Fibroblast of lung (primary cell): ENCODE measurements around the gene PTGFRN. TPM values are rescaled to one million over a fixed set of nuclear protein-coding genes. Genes with fewer than 3 reads are reported as not detected.
A peak's percentile ranks its signal among the peaks of the same experiment; 100 is the strongest.

Experiments used
- DNase-seq, 2 donors: peaks; one replicate each; pipeline versions ENCODE4 v3.0.0 to v3.0.0-alpha.2; 2010; ENCODE audit warnings: low read depth in 2 of 2
- H2AFZ ChIP-seq: 2 replicates; pipeline ENCODE4 v1.5.1; 2012; ENCODE audit warnings: low read length, control low read depth, inconsistent platforms
- H3K27ac ChIP-seq: 2 replicates; pipeline ENCODE4 v1.5.1; 2011; ENCODE audit warnings: low read length, control low read depth; ENCODE audit not compliant: insufficient read depth
- H3K27me3 ChIP-seq: 2 replicates; pipeline ENCODE4 v1.5.1; 2011; ENCODE audit warnings: mild to moderate bottlenecking, low read length; ENCODE audit not compliant: control insufficient read depth, insufficient read depth
- H3K36me3 ChIP-seq: 2 replicates; pipeline ENCODE4 v1.5.1; 2011; ENCODE audit warnings: low read length; ENCODE audit not compliant: control insufficient read depth, insufficient read depth
- H3K4me1 ChIP-seq: 2 replicates; pipeline ENCODE4 v1.5.1; 2011; ENCODE audit warnings: low read length; ENCODE audit not compliant: control insufficient read depth, insufficient read depth; ENCODE audit errors: extremely low read depth
- H3K4me2 ChIP-seq: 2 replicates; pipeline ENCODE4 v1.5.1; 2011; ENCODE audit warnings: low read length, control low read depth; ENCODE audit not compliant: insufficient read depth; ENCODE audit errors: extremely low read depth
- H3K4me3 ChIP-seq, 4 experiments: fragments of 200-600 bp in 1 of 4; sonication (generic) in 1 of 4; replicated peaks in 1 of 4; 2 replicates each; pipeline ENCODE4 v1.5.1; 2011 to 2016; ENCODE audit warnings: low read length in 4 of 4, low read depth in 3 of 4, mild to moderate bottlenecking in 3 of 4, control low read depth in 2 of 4, inconsistent platforms in 1 of 4, mixed read lengths in 1 of 4; ENCODE audit not compliant: insufficient read depth in 1 of 4; ENCODE audit errors: control extremely low read depth in 1 of 4
- H3K79me2 ChIP-seq: 2 replicates; pipeline ENCODE4 v1.5.1; 2012; ENCODE audit warnings: mild to moderate bottlenecking, low read length, inconsistent platforms; ENCODE audit not compliant: control insufficient read depth, insufficient read depth
- H3K9ac ChIP-seq: 2 replicates; pipeline ENCODE4 v1.5.1; 2011; ENCODE audit warnings: mild to moderate bottlenecking, low read length, control low read depth; ENCODE audit not compliant: insufficient read depth
- H3K9me3 ChIP-seq: 2 replicates; pipeline ENCODE4 v1.5.1; 2012; ENCODE audit warnings: low read depth, low read length; ENCODE audit not compliant: control insufficient read depth, insufficient read depth
- H4K20me1 ChIP-seq: 2 replicates; pipeline ENCODE4 v1.5.1; 2011; ENCODE audit warnings: low read length; ENCODE audit not compliant: control insufficient read depth, insufficient read depth; ENCODE audit errors: extremely low read depth
- CTCF ChIP-seq, 2 donors: IDR thresholded peaks in 1 of 2; conservative IDR thresholded peaks in 1 of 2; 1 replicate in 1 of 2; 2 replicates in 1 of 2; pipeline ENCODE4 v1.5.1; 2011 to 2012; ENCODE audit warnings: low read length in 2 of 2, control low read depth in 1 of 2, inconsistent platforms in 1 of 2, low read depth in 1 of 2, mild to moderate bottlenecking in 1 of 2
- EZH2 ChIP-seq: IDR thresholded peaks from 2 replicates; pipeline ENCODE4 v1.5.1; 2012; ENCODE audit warnings: low read length, control low read depth, mild to moderate bottlenecking; ENCODE audit errors: missing control alignments
- polyA plus RNA-seq, 2 donors: library from polyadenylated mRNA; depleted of rRNA in 1 of 2; stranded (reverse) in 1 of 2; unstranded in 1 of 2; fragments of >200 nt; gene quantifications; 2 replicates each; pipeline ENCODE4 v1.2.1, GENCODE V29; 2011 to 2012; ENCODE audit warnings: missing spikeins in 1 of 2
- total RNA-seq: library from RNA; depleted of rRNA; stranded (reverse); fragments of >200 nt; gene quantifications from 2 replicates; pipeline ENCODE4 v1.2.1, GENCODE V29; 2014

PTGFRN gene
- total and polyA plus RNA-seq, 2 donors (not counting 1 experiment from before 2014, with no cell fraction given): 0.72 to 1.2 TPM

GRCh38 chr1:116989835-116990234, 80.1 kb downstream of the PTGFRN start:
- TF ChIP-seq EZH2 (no peak), CTCF (conservative IDR thresholded peaks at IDR 0.05 in 1 of 2, IDR thresholded peaks at IDR 0.05 in 1 of 2; ENCODE audit: low read depth in 1 of 2, low read length in 2 of 2) (no peak)
- Histone ChIP-seq H3K36me3 (no peaks in the 10 kb centered on the region), H3K27me3 (no peaks in the 10 kb centered on the region), H3K9ac (no peak overlapping the region), H3K4me3 (no peak overlapping the region), H2AFZ (no peak overlapping the region), H3K4me1 (peaks cover 2% of the 10 kb centered on the region), H4K20me1 (no peaks in the 10 kb centered on the region), H3K79me2 (no peaks in the 10 kb centered on the region), H3K4me2 (no peak overlapping the region), H3K9me3 (no peaks in the 10 kb centered on the region), H3K27ac (no peak overlapping the region)
- no peak for DNase-seq

GRCh38 chr1:116990612-116991151, 81.0 kb downstream of the PTGFRN start:
- Histone ChIP-seq H3K27ac (peak overlapping the region; percentile 3), H3K9ac (no peak overlapping the region), H3K4me1 (peaks cover 2% of the 10 kb centered on the region), H3K36me3 (no peaks in the 10 kb centered on the region), H4K20me1 (no peaks in the 10 kb centered on the region), H3K27me3 (no peaks in the 10 kb centered on the region), H3K79me2 (no peaks in the 10 kb centered on the region), H3K4me2 (peak overlapping the region; percentile 40), H2AFZ (no peak overlapping the region), H3K9me3 (no peaks in the 10 kb centered on the region), H3K4me3 (no peak overlapping the region)
- peak; percentile 76 to 98 for DNase-seq
- TF ChIP-seq EZH2 (no peak), CTCF (conservative IDR thresholded peaks at IDR 0.05 in 1 of 2, IDR thresholded peaks at IDR 0.05 in 1 of 2; ENCODE audit: low read depth in 1 of 2, low read length in 2 of 2) (no peak)

GRCh38 chr1:116991171-116991845, 81.6 kb downstream of the PTGFRN start:
- Histone ChIP-seq H4K20me1 (no peaks in the 10 kb centered on the region), H3K27ac (peak overlapping the region; percentile 3), H3K4me2 (no peak overlapping the region), H3K4me3 (no peak overlapping the region), H3K4me1 (peaks cover 2% of the 10 kb centered on the region), H3K9ac (no peak overlapping the region), H3K36me3 (no peaks in the 10 kb centered on the region), H3K27me3 (no peaks in the 10 kb centered on the region), H2AFZ (no peak overlapping the region), H3K9me3 (no peaks in the 10 kb centered on the region), H3K79me2 (no peaks in the 10 kb centered on the region)
- TF ChIP-seq EZH2: no peak
- no peak for TF ChIP-seq CTCF (conservative IDR thresholded peaks at IDR 0.05 in 1 of 2, IDR thresholded peaks at IDR 0.05 in 1 of 2; ENCODE audit: low read depth in 1 of 2, low read length in 2 of 2)
- DNase-seq: no peak
